Neural cell (in vitro differentiated cells): ENCODE results near the gene WDR54. TPM values are rescaled to one million over a fixed set of nuclear protein-coding genes. Genes with fewer than 3 reads are reported as not detected.

Source experiments
- H2AFZ ChIP-seq: fragments of 200-600, 300-800 bp; sonication (generic), shearing (Covaris generic); 2 replicates; pipeline ENCODE4 v1.6.0; 2014; ENCODE audit warnings: low read depth, mild to moderate bottlenecking, antibody characterized with exemption, low read length, moderate library complexity
- H3F3A ChIP-seq: fragments of 200-600 bp; shearing (Covaris generic); 2 replicates; pipeline ENCODE4 v1.6.1; 2016; ENCODE audit warnings: mild to moderate bottlenecking, moderate library complexity, mixed read lengths, antibody characterized with exemption, low read length; ENCODE audit not compliant: insufficient read depth, poor library complexity, severe bottlenecking
- H3K27ac ChIP-seq: fragments of 200-600, 300-800 bp; sonication (generic), shearing (Covaris generic); 2 replicates; pipeline ENCODE4 v1.5.1; 2014; ENCODE audit warnings: mild to moderate bottlenecking, low read length, moderate library complexity
- H3K27me3 ChIP-seq: fragments of 300-800, 200-600 bp; sonication (generic), shearing (Covaris generic); 2 replicates; pipeline ENCODE4 v1.6.0; 2014; ENCODE audit warnings: mild to moderate bottlenecking, low read depth, low read length, moderate library complexity; ENCODE audit not compliant: insufficient read depth
- H3K36me3 ChIP-seq: fragments of 300-800, 200-600 bp; sonication (generic), shearing (Covaris generic); 2 replicates; pipeline ENCODE4 v1.5.1; 2014; ENCODE audit warnings: mild to moderate bottlenecking, antibody characterized with exemption, low read length, moderate library complexity; ENCODE audit not compliant: insufficient read depth
- H3K4me2 ChIP-seq: fragments of 300-800, 200-600 bp; sonication (generic), shearing (Covaris generic); 2 replicates; pipeline ENCODE4 v1.6.0; 2014; ENCODE audit warnings: mild to moderate bottlenecking, low read length
- H3K4me3 ChIP-seq: fragments of 300-800, 200-600 bp; sonication (generic), shearing (Covaris generic); 2 replicates; pipeline ENCODE4 v1.5.1; 2014; ENCODE audit warnings: mild to moderate bottlenecking, low read length, moderate library complexity
- H3K79me2 ChIP-seq: fragments of 200-600 bp; shearing (Covaris generic); replicated peaks from 2 replicates; pipeline ENCODE4 v1.6.0; 2014; ENCODE audit warnings: mild to moderate bottlenecking, low read length, moderate library complexity; ENCODE audit not compliant: insufficient read depth
- H3K9ac ChIP-seq: fragments of 300-800, 200-600 bp; sonication (generic), shearing (Covaris generic); 2 replicates; pipeline ENCODE4 v1.6.1; 2016; ENCODE audit warnings: mild to moderate bottlenecking, low read length, mixed read lengths
- H3K9me2 ChIP-seq: fragments of 200-600 bp; shearing (Covaris generic); 2 replicates; pipeline ENCODE4 v1.6.1; 2016; ENCODE audit warnings: mild to moderate bottlenecking, low read length, mixed read lengths; ENCODE audit not compliant: insufficient read depth
- H3K9me3 ChIP-seq: fragments of 200-600, 300-800 bp; sonication (generic), shearing (Covaris generic); 2 replicates; pipeline ENCODE4 v1.6.1; 2016; ENCODE audit warnings: mild to moderate bottlenecking, mixed run types, low read length, moderate library complexity, mixed read lengths
- H4K20me1 ChIP-seq: fragments of 200-600 bp; shearing (Covaris generic); 2 replicates; pipeline ENCODE4 v1.6.1; 2016; ENCODE audit warnings: mild to moderate bottlenecking, mixed run types; ENCODE audit not compliant: insufficient read depth
- EP300 ChIP-seq: fragments of 450-650 bp; conservative IDR thresholded peaks from 2 replicates; pipeline ENCODE4 v1.6.1; 2014; ENCODE audit warnings: antibody characterized with exemption, mild to moderate bottlenecking, moderate library complexity; ENCODE audit not compliant: poor library complexity, severe bottlenecking
- EZH2 ChIP-seq: fragments of 200-600, 300-800 bp; shearing (Covaris generic), sonication (generic); IDR thresholded peaks from 2 replicates; pipeline ENCODE4 v1.6.1; 2014; ENCODE audit warnings: antibody characterized with exemption, low read length, borderline replicate concordance, mild to moderate bottlenecking; ENCODE audit not compliant: insufficient read depth, poor library complexity, severe bottlenecking
- MXI1 ChIP-seq: fragments of 450-650 bp; conservative IDR thresholded peaks from 2 replicates; pipeline ENCODE4 v1.6.1; 2014; ENCODE audit warnings: antibody characterized with exemption, mild to moderate bottlenecking; ENCODE audit not compliant: poor library complexity, severe bottlenecking
- POLR2AphosphoS5 ChIP-seq: IDR thresholded peaks from 2 replicates; pipeline ENCODE4 v1.6.1; 2012
- RAD21 ChIP-seq: fragments of 450-650 bp; conservative IDR thresholded peaks from 2 replicates; pipeline ENCODE4 v1.6.1; 2014; ENCODE audit warnings: antibody characterized with exemption, mild to moderate bottlenecking, moderate library complexity
- SMC3 ChIP-seq: fragments of 450-650 bp; conservative IDR thresholded peaks from 2 replicates; pipeline ENCODE4 v1.6.1; 2014; ENCODE audit warnings: antibody characterized with exemption, mild to moderate bottlenecking, moderate library complexity; ENCODE audit not compliant: poor library complexity
- TAF1 ChIP-seq: IDR thresholded peaks from 2 replicates; pipeline ENCODE4 v1.6.1; 2012; ENCODE audit warnings: low read depth
- polyA plus RNA-seq: library from polyadenylated mRNA; depleted of rRNA; stranded (reverse); fragments of >200 nt; gene quantifications from 2 replicates; pipeline ENCODE4 v1.2.3, GENCODE V29; 2014
- TF ChIP-seq, protein P1 (sequence below): IDR thresholded peaks from 2 replicates; pipeline ENCODE4 v1.6.1; 2012; ENCODE audit warnings: borderline replicate concordance
- TF ChIP-seq, protein P2 (sequence below): fragments of 450-650 bp; IDR thresholded peaks from 2 replicates; pipeline ENCODE4 v1.5.1; 2014; ENCODE audit warnings: antibody characterized with exemption, mild to moderate bottlenecking, moderate library complexity; ENCODE audit not compliant: poor library complexity, severe bottlenecking

Gene WDR54
- polyA plus RNA-seq, 1 donor from 2014 or later, result 110 TPM

DNA sequence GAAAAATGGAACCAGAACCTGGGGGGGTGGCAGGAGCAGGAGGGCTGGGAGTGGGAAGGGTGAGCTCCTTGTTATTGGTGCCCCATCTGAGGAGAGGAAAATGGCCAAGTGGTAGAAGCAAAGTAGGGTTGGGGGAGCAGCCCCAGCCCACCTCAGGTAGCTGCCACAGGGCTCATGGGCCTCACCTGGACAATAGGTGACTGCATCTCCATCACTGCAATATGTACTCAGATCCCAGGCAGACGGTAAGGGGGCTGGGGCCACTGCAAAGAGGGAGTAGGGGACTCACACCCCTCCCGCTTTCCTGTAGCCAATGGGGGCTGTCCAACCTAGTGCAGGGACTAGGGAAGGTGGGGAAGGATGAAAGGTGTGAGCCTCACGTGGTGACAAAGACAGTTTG is 4.3 kb upstream of the WDR54 start:
- Histone ChIP-seq H3K9me3 (no peaks in the 10 kb centered on the region), H4K20me1 (no peaks in the 10 kb centered on the region), H2AFZ (no peak overlapping the region), H3K36me3 (no peaks in the 10 kb centered on the region), H3K9ac (no peak overlapping the region), H3K79me2 (no peaks in the 10 kb centered on the region), H3K4me3 (no peak overlapping the region), H3K9me2 (no peaks in the 10 kb centered on the region), H3F3A (no peaks in the 10 kb centered on the region), H3K27ac (no peak overlapping the region), H3K27me3 (no peaks in the 10 kb centered on the region), H3K4me2 (no peak overlapping the region)
- TF ChIP-seq, protein P1, sequence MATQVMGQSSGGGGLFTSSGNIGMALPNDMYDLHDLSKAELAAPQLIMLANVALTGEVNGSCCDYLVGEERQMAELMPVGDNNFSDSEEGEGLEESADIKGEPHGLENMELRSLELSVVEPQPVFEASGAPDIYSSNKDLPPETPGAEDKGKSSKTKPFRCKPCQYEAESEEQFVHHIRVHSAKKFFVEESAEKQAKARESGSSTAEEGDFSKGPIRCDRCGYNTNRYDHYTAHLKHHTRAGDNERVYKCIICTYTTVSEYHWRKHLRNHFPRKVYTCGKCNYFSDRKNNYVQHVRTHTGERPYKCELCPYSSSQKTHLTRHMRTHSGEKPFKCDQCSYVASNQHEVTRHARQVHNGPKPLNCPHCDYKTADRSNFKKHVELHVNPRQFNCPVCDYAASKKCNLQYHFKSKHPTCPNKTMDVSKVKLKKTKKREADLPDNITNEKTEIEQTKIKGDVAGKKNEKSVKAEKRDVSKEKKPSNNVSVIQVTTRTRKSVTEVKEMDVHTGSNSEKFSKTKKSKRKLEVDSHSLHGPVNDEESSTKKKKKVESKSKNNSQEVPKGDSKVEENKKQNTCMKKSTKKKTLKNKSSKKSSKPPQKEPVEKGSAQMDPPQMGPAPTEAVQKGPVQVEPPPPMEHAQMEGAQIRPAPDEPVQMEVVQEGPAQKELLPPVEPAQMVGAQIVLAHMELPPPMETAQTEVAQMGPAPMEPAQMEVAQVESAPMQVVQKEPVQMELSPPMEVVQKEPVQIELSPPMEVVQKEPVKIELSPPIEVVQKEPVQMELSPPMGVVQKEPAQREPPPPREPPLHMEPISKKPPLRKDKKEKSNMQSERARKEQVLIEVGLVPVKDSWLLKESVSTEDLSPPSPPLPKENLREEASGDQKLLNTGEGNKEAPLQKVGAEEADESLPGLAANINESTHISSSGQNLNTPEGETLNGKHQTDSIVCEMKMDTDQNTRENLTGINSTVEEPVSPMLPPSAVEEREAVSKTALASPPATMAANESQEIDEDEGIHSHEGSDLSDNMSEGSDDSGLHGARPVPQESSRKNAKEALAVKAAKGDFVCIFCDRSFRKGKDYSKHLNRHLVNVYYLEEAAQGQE, result no peak
- TF ChIP-seq EP300 (no peak), SMC3 (no peak), MXI1 (no peak), TAF1 (no peak), RAD21 (no peak), POLR2AphosphoS5 (no peak), EZH2 (no peak)
- TF ChIP-seq, protein P2, sequence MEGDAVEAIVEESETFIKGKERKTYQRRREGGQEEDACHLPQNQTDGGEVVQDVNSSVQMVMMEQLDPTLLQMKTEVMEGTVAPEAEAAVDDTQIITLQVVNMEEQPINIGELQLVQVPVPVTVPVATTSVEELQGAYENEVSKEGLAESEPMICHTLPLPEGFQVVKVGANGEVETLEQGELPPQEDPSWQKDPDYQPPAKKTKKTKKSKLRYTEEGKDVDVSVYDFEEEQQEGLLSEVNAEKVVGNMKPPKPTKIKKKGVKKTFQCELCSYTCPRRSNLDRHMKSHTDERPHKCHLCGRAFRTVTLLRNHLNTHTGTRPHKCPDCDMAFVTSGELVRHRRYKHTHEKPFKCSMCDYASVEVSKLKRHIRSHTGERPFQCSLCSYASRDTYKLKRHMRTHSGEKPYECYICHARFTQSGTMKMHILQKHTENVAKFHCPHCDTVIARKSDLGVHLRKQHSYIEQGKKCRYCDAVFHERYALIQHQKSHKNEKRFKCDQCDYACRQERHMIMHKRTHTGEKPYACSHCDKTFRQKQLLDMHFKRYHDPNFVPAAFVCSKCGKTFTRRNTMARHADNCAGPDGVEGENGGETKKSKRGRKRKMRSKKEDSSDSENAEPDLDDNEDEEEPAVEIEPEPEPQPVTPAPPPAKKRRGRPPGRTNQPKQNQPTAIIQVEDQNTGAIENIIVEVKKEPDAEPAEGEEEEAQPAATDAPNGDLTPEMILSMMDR, result no peak

- no peak overlapping the region for H3K4me2 ChIP-seq
- no peak overlapping the region for H3K9ac ChIP-seq
- H3K36me3 ChIP-seq, result no peaks in the 10 kb centered on the region
- TF ChIP-seq, protein P1, result no peak
- no peak for TF ChIP-seq RAD21
- TF ChIP-seq SMC3, result no peak
- no peak for TF ChIP-seq EP300
- TF ChIP-seq, protein P2, result no peak
- no peak for TF ChIP-seq TAF1
- H3K27ac ChIP-seq, result no peak overlapping the region
- no peaks in the 10 kb centered on the region for H3K9me2 ChIP-seq
- H4K20me1 ChIP-seq, result no peaks in the 10 kb centered on the region
- H3F3A ChIP-seq, result no peaks in the 10 kb centered on the region
- no peak overlapping the region for H3K4me3 ChIP-seq
- H3K79me2 ChIP-seq, result no peaks in the 10 kb centered on the region
- no peaks in the 10 kb centered on the region for H3K9me3 ChIP-seq
- no peak overlapping the region for H2AFZ ChIP-seq
- no peaks in the 10 kb centered on the region for H3K27me3 ChIP-seq
These were observed 3.8 kb upstream of the WDR54 start for GRCh38 chr2:74417763-74418162.
